Measurements from ENCODE around the gene CPXM1. TPM values are rescaled to one million over a fixed set of nuclear protein-coding genes. Genes with fewer than 3 reads are reported as not detected.
A peak's percentile ranks its signal among the peaks of the same experiment; 100 is the strongest.

The CPXM1 gene
- total and polyA plus RNA-seq, 4 donors, result 1.5 to 29.1 (median 4.2) TPM

DNA sequence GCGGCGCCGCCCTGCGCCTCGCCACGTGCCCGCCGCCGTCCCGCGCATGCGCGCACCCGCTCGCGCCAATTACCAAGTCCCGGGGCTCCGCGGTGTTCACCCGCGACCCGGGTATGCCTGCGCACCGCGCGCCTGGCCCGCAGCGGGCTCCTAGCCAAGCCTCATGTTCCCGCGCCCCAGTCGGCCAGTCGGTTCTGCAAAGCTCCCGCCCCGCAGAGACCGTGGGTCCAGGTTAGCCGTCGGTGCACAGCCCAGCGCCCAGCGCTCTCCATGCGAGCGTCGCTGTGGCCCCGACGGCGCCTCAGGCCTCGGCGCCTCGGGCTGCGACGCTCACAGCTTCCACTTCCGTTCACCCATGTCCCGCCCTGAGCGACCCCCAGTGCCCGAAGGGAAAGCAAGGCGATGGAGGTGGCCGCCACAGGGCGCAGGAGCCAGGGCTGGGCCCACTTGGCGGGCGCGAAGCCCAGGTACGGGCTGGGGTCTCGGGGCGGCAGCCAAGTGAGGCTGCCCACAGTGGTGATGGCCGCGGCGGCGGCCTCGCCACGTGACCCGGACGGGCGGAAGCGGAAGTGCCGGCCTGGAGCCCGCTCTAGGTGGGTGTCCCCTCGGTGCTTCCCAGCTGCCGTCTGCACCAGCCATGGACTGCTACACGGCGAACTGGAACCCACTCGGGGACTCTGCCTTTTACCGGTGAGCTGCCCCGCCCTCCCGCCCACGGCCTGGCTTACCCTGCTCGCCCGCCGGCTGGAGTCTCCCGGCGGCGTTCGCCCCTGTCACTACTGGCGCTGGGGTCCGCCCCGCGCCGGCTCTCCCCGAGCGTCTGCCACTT, 39.9 kb upstream of the CPXM1 start, which contains the start of the genes PCED1A and VPS16:
Gene PCED1A, minus strand, starts transcription at position 518 of the 829 bp plus-strand sequence. CDS start 743 bp downstream, outside the sequence.
Gene VPS16, plus strand, starts transcription at position 608 of the 829 bp plus-strand sequence. Its CDS starts 30 bp downstream, at position 638.
- Histone ChIP-seq H3K9ac (ENCODE audit: insufficient read depth in 1 of 2, low read length in 2 of 2) (peak within 1 kb of the TSS; percentile 49 to 87), H3K4me1 (ENCODE audit: control insufficient read depth in 5 of 5, insufficient read depth in 5 of 5, low read length in 5 of 5) (peaks cover 2 to 16% (median 6%) of the 10 kb centered on the region in 5 donors), H3K27me3 (ENCODE audit: control insufficient read depth in 3 of 3, insufficient read depth in 3 of 3, low read length in 2 of 3) (no peaks in the 10 kb centered on the region), H3K9me3 (ENCODE audit: control insufficient read depth in 4 of 4, insufficient read depth in 3 of 4, low read length in 3 of 4) (no peaks in the 10 kb centered on the region), H3K27ac (ENCODE audit: low read depth in 1 of 2, low read length in 1 of 2) (peak within 1 kb of the TSS; percentile 95 to 98), H3K4me3 (peak within 1 kb of the TSS; percentile 98), H3K36me3 (ENCODE audit: control insufficient read depth in 4 of 4, insufficient read depth in 4 of 4, low read length in 4 of 4) (peaks cover 0 to 12% (median 7%) of the 10 kb centered on the region in 4 donors)
- peak; percentile 98 for ATAC-seq (ENCODE audit: insufficient read depth, low FRiP score)
- DNase-seq, result peak; percentile 87 to 94 (median 93)
- TF ChIP-seq, protein P1, sequence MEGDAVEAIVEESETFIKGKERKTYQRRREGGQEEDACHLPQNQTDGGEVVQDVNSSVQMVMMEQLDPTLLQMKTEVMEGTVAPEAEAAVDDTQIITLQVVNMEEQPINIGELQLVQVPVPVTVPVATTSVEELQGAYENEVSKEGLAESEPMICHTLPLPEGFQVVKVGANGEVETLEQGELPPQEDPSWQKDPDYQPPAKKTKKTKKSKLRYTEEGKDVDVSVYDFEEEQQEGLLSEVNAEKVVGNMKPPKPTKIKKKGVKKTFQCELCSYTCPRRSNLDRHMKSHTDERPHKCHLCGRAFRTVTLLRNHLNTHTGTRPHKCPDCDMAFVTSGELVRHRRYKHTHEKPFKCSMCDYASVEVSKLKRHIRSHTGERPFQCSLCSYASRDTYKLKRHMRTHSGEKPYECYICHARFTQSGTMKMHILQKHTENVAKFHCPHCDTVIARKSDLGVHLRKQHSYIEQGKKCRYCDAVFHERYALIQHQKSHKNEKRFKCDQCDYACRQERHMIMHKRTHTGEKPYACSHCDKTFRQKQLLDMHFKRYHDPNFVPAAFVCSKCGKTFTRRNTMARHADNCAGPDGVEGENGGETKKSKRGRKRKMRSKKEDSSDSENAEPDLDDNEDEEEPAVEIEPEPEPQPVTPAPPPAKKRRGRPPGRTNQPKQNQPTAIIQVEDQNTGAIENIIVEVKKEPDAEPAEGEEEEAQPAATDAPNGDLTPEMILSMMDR (IDR thresholded peaks at IDR 0.05; ENCODE audit: control extremely low read depth, extremely low read depth), result no peak
- WGBS, 2 donors, result 2 to 4% methylated on average over 92 to 98 of the region's 98 CpGs

DNA sequence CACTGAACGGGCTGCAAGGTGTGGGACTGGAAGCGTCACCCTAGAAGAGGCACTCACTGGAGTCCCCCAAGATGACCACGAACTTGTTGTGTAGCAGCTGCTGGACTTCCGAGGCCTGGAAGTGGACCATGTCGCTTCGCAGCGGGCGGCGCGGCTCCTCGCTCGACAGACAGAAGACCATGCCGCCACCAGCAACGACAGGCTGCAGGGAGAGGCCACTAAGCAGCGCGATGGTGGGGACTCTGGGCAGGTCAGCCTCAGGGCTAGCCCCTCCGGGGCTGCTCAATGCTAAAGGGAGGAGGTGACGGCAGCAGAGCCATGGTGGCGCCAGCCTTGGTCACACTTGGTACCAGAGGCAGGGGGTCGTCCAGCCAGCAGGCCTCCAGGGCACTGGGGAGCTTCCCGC, 39.3 kb upstream of the CPXM1 start:
- H3K4me1 ChIP-seq (ENCODE audit: control insufficient read depth in 5 of 5, insufficient read depth in 5 of 5, low read length in 5 of 5), result peaks cover 2 to 16% (median 6%) of the 10 kb centered on the region in 5 donors
- H3K4me3 ChIP-seq, result peak overlapping the region; percentile 98
- peak overlapping the region; percentile 95 to 98 for H3K27ac ChIP-seq (ENCODE audit: low read depth in 1 of 2, low read length in 1 of 2)
- peaks cover 0 to 12% (median 7%) of the 10 kb centered on the region in 4 donors for H3K36me3 ChIP-seq (ENCODE audit: control insufficient read depth in 4 of 4, insufficient read depth in 4 of 4, low read length in 4 of 4)
- no peaks in the 10 kb centered on the region for H3K27me3 ChIP-seq (ENCODE audit: control insufficient read depth in 3 of 3, insufficient read depth in 3 of 3, low read length in 2 of 3)
- no peaks in the 10 kb centered on the region for H3K9me3 ChIP-seq (ENCODE audit: control insufficient read depth in 4 of 4, insufficient read depth in 3 of 4, low read length in 3 of 4)
- ATAC-seq (ENCODE audit: insufficient read depth, low FRiP score) (no peak), DNase-seq (no peak)
- WGBS, 2 donors, result 88 to 91% methylated on average over 20 to 21 of the region's 21 CpGs
- TF ChIP-seq, protein P1 (IDR thresholded peaks at IDR 0.05; ENCODE audit: control extremely low read depth, extremely low read depth), result no peak
- no peak overlapping the region for H3K9ac ChIP-seq (ENCODE audit: insufficient read depth in 1 of 2, low read length in 2 of 2)

DNA sequence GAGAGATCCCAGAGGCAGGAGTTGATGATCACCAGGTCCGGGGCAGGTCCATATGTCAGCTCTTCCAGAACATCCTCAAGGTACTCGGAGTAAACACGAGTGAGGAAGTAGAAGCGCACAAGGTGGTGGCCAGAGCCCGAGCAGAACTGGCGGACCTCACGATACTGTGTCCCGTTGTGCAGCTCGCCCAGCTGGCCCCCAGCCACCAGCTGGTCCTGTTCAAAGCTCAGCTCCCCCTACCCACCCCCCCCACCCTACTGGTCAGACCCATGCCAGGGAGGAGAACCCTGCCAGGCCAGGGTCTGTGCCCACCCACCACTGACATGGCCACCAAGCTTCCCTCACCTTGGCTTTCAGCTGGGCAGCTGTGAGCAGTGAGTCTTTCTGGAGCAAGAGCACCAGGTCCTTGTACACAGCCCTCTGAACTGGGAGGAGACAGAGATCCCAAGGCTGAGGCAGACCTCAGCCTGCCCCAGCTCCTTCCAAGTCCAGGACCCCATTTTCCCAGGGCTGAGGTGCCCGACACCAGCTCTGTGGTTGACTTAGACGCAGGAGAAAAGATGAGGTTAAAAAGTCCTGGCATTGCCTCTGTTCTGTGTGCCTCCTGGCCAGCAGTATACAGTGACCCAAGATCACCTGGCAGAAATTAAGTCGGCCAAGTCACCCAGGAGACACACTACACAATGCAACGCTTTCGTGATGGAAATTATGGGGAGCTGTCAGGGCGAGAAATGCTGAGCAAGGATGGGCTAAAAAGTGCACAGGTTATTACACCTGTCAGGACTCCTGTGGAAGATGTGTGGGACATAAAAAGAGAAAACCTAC, 38.6 kb upstream of the CPXM1 start:
- no peaks in the 10 kb centered on the region for H3K27me3 ChIP-seq (ENCODE audit: control insufficient read depth in 3 of 3, insufficient read depth in 3 of 3, low read length in 2 of 3)
- ATAC-seq (ENCODE audit: insufficient read depth, low FRiP score), result no peak
- 96 to 97% methylated on average over 15 of the region's 15 CpGs for WGBS, 2 donors
- peaks cover 0 to 12% (median 7%) of the 10 kb centered on the region in 4 donors for H3K36me3 ChIP-seq (ENCODE audit: control insufficient read depth in 4 of 4, insufficient read depth in 4 of 4, low read length in 4 of 4)
- no peak overlapping the region for H3K4me3 ChIP-seq
- H3K9me3 ChIP-seq (ENCODE audit: control insufficient read depth in 4 of 4, insufficient read depth in 3 of 4, low read length in 3 of 4), result no peaks in the 10 kb centered on the region
- TF ChIP-seq, protein P1 (IDR thresholded peaks at IDR 0.05; ENCODE audit: control extremely low read depth, extremely low read depth), result no peak
- no peak overlapping the region for H3K27ac ChIP-seq (ENCODE audit: low read depth in 1 of 2, low read length in 1 of 2)
- H3K4me1 ChIP-seq (ENCODE audit: control insufficient read depth in 5 of 5, insufficient read depth in 5 of 5, low read length in 5 of 5), result peaks cover 2 to 16% (median 6%) of the 10 kb centered on the region in 5 donors
- no peak overlapping the region for H3K9ac ChIP-seq (ENCODE audit: insufficient read depth in 1 of 2, low read length in 2 of 2)
- no peak for DNase-seq

Data from lung (tissue), 12 donors.